Breast epithelium (tissue), 3 donors: ENCODE data around the gene ECT2L.

Source experiments
- CTCF ChIP-seq, 3 donors: fragments of 450-650 bp; IDR thresholded peaks; one replicate each; pipeline ENCODE4 v1.5.1; 2016 to 2017; ENCODE audit warnings: antibody characterized with exemption in 3 of 3, mild to moderate bottlenecking in 3 of 3, moderate library complexity in 3 of 3
- POLR2A ChIP-seq: fragments of 450-650 bp; IDR thresholded peaks from one replicate; pipeline ENCODE4 v1.6.1; 2016; ENCODE audit warnings: antibody characterized with exemption, mild to moderate bottlenecking, moderate library complexity
- POLR2AphosphoS5 ChIP-seq, 3 donors: sonication (generic); formaldehyde crosslinking; IDR thresholded peaks; one replicate each; pipeline ENCODE4 v1.6.1; 2017; ENCODE audit warnings: antibody characterized with exemption in 3 of 3

GRCh38 chr6:138891255-138891986, 95.5 kb downstream of the ECT2L start:
- TF ChIP-seq CTCF (IDR thresholded peaks at IDR 0.05) (no peak), POLR2A (no peak), POLR2AphosphoS5 (IDR thresholded peaks at IDR 0.05) (no peak)
